ENCODE data around the gene SULT4A1.

Gene SULT4A1

GRCh38 chr22:43827003-43827735 is 35.1 kb downstream of the SULT4A1 start:
- DNase-seq, result no peak

GRCh38 chr22:43826142-43827002 is 35.9 kb downstream of the SULT4A1 start:
- no peak for DNase-seq

- no peak for DNase-seq
Measured at GRCh38 chr22:43825651-43826050, 36.7 kb downstream of the SULT4A1 start.

- no peak for DNase-seq
Measured at GRCh38 chr22:43824724-43825420, 37.4 kb downstream of the SULT4A1 start.

GRCh38 chr22:43823911-43824665 is 38.2 kb downstream of the SULT4A1 start:
- DNase-seq, result no peak

- no peak for DNase-seq
Measured at GRCh38 chr22:43823353-43823908, 38.9 kb downstream of the SULT4A1 start.

- no peak for DNase-seq
Measured at GRCh38 chr22:43821606-43822425, 40.5 kb downstream of the SULT4A1 start.

DNA sequence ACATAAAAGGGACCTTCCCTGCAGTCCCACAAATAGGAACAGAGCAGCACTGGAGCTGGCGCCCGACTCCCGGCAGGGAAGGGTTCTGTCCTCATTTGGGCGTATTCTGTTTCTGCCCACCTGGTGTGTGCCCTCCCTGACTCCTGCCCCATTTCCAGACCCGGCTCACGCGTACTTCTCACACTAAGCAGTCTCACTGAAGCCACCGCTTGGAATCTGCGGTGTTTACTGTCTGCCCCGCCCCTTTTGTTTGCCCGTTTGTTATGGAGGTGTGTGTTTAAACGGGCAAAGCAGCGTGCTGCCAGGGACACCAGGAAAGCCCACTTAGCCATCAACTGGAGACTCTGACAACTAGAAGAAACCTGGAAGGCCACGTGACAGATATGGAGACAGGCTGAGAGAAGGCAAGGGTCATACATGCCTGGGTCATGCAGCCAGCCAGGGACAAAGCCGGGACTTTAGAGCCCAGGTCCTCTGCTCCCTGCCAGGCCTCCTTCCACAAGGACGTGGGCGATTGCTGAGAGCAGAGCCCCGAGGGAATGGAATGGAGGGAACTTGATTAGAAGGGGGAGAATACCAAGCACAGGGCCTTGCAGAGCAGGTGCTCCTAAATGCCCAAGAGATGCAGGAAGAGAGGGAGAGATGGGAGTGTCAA is 41.5 kb downstream of the SULT4A1 start:
- no peak for DNase-seq

DNA sequence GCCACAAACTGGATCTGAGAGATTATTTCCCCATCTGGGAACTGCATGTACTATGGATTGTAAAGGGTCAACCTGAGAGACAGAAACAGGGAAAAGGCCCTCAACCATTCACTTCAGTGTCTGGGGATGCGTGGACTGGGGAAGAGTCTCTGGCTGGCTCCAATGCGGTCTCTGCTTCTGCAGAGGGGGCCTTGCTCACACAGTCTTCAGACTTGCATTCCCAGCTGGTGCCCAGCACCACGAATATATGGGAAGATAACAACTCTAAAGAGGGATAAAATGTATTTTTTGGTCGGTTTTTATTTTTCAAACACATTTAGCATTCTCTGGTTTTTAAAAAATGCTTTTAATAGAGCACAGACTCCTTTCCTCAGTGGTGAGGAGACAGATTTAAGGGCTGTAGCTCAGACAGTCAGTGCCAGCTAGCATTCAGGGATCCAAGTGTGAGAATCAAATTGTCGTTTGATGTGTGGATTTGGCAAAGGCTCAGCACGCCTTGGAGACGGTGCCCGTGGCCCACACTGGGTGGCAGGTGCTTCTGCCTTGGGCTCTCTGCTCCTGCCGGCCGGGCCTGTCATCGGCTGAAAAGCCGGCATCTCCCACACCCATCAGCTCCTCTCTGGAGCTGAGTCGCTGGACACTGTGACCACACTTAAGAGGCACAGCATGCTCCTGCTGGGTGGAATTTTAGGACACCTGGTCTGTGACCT is 42.2 kb downstream of the SULT4A1 start:
- no peak for DNase-seq

- no peak for DNase-seq
Measured at GRCh38 chr22:43819421-43819921, 42.8 kb downstream of the SULT4A1 start.

- DNase-seq, result no peak
Measured at GRCh38 chr22:43818981-43819380, 43.3 kb downstream of the SULT4A1 start.

GRCh38 chr22:43817402-43817801 is 44.9 kb downstream of the SULT4A1 start:
- no peak for DNase-seq

GRCh38 chr22:43814264-43814663 is 48.0 kb downstream of the SULT4A1 start:
- DNase-seq, result no peak

GRCh38 chr22:43812890-43813289 is 49.4 kb downstream of the SULT4A1 start:
- DNase-seq, result no peak

DNA sequence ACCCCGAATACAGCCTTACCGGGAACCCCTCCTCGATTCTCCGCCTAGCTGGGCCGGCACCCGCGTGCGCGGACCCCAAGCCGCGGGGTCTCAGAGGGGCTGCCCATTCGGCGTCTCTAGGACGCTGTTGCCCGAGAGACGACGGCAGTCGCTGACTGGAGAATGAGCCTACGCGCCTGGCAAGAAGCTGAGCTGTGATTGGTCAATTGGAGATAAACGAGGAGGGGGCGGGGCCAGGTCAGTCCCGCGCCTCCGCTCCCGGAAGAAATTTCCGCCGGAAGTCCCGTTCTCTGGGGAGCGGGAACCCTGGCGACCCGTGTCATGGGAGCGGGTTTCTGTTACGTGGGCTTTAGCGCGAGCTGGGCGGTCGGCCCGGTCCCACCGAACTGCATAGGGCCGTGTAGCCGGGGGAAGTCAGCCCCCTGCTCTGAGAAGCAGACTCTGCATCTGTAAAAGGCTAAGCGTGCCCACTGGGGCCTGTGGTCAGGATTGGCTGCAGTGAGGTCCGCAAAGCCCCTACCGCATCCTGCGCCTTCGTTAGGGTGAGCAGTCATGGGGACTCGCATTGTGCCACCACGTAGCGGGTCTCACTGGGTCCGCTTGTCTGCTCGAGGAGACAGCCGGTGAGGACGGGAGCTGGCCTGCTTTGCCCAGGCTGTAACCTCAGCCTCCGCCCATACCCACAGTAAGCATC is 50.0 kb downstream of the SULT4A1 start, which contains the start of gene EFCAB6:
EFCAB6 (minus strand) TSS at position 157 of the 694 bp plus-strand sequence. CDS start 29,987 bp downstream, outside the sequence.
- peak; percentile 92 for DNase-seq

DNA sequence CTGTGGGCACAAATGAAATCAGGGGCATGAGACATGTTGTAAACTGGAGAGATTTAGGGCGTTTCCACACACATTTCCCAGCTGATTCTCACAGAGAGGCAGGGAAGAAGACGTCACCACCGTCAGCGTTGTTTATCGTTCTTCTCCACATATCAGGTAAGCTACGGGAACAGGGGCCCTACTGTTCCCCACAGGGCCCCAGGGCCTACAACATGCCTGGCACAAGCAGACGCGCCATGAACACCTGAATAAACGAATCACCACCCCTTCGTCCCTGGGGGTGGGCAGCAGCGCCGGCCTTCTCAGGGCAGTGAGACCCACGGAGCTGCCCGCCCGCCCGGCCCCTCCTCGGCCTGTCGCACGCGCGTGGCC is 50.5 kb downstream of the SULT4A1 start:
- DNase-seq, result no peak

DNA sequence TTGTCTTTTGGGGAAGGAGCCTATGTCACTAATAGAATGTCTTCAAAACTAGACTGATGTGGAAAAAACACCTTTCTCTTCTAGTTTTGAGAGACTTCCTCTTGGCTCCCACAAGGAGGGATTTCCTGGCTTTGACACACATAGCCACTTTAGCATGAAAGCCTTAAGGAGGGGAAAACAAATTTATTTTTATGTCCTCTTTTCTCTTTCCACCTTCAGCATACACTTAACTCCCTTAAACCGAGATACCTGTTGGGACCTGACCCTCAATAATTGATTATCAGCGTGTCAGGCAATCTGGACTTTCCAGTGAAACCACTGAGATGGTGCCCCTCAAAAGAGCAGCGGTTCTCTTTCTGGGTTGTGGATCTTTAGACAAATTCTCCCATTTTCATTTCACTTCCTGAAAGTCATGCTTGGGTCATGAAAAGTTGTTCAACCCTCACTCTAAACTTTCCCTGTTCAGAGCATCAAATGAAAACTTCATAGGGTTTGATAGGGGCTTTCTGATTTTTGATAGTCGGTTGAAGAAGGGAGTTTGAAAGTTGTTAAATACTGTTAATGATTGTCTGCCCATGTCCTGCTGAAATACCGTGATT is 59.3 kb downstream of the SULT4A1 start:
- no peak for DNase-seq

DNA sequence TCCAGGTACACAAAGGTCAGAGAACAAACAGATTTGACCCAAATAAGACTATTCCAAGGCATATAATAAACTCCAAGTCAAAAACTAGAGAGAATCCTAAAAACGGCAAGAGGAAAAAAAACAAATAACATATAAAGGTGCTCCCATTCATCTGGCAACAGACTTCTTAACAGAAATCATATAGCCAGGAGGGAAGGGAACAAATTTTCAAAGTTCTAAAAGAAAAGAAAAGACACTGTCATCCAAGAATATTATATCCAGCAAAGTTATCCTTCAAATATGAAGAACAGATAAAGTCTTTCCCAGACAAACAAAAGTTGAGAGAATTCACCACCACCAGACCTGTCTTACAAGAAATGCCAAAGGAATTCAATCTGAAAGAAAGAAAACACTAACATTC is 61.3 kb downstream of the SULT4A1 start:
- DNase-seq, result no peak

DNA sequence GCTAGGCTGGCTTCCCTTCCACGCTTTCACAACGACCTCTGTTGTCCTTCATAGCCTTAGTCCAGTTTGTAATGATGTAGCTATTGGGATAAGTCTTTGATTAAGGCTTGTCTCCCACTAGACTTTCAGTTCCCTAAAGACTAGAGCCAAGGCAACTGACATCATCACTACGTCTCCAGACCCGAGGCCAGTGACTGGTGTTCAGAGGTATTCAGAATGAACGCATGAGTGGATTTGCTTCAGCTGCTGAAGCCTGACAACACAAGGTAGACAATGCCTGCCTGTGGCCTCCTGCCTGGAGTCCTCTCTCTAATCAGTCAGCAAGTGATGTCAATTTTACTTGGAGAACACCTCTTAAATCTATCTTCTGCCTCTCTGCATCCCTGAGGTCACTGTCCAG is 63.8 kb downstream of the SULT4A1 start:
- DNase-seq, result no peak
